Measurements from ENCODE around the gene WSB1. TPM values are rescaled to one million over a fixed set of nuclear protein-coding genes. Genes with fewer than 3 reads are reported as not detected.

WSB1 gene
- total and polyA plus RNA-seq, 4 donors = 26.6 to 86.2 (median 45.8) TPM

DNA sequence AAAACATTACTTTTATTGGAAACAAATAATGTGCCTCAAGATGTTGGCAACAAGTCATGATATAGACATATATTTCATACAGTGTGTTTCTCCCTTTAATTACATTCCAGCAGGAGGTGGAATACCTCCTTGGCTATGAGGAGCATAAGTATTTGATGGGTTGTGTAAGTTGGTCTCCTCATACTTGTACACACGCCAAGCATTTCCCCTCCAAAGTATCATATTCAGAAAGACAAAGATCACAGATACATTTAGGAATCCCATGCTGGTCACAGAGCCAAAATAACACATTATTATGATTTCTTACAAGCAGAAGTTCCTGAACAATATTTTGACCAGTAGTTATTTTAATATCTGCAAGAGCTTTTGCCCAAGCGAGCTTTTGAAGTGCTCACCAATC is 57.8 kb downstream of the WSB1 start:
- WGBS = 95% methylated on average over 2 of the region's 2 CpGs
- no peaks in the 10 kb centered on the region for H3K36me3 ChIP-seq (ENCODE audit: control insufficient read depth in 4 of 4, insufficient read depth in 3 of 4, low read depth in 1 of 4, low read length in 3 of 4)
- TF ChIP-seq HNF4G (IDR thresholded peaks at IDR 0.05) = no peak
- no peak for TF ChIP-seq SP1 (IDR thresholded peaks at IDR 0.05)
- TF ChIP-seq TAF1 (conservative IDR thresholded peaks at IDR 0.05) = no peak
- no peak for TF ChIP-seq REST (IDR thresholded peaks at IDR 0.05)
- no peak for TF ChIP-seq RXRA (IDR thresholded peaks at IDR 0.05)
- TF ChIP-seq JUND (IDR thresholded peaks at IDR 0.05) = no peak
- TF ChIP-seq, protein P1, sequence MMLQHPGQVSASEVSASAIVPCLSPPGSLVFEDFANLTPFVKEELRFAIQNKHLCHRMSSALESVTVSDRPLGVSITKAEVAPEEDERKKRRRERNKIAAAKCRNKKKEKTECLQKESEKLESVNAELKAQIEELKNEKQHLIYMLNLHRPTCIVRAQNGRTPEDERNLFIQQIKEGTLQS (IDR thresholded peaks at IDR 0.05) = no peak
- no peak for TF ChIP-seq CTCF (IDR thresholded peaks at IDR 0.05; ENCODE audit: low read depth, low read length, missing input control)
- TF ChIP-seq EGR1 (IDR thresholded peaks at IDR 0.05; ENCODE audit: low read depth in 2 of 2) = no peak
- TF ChIP-seq RAD21 (IDR thresholded peaks at IDR 0.05) = no peak
- TF ChIP-seq, protein P2, sequence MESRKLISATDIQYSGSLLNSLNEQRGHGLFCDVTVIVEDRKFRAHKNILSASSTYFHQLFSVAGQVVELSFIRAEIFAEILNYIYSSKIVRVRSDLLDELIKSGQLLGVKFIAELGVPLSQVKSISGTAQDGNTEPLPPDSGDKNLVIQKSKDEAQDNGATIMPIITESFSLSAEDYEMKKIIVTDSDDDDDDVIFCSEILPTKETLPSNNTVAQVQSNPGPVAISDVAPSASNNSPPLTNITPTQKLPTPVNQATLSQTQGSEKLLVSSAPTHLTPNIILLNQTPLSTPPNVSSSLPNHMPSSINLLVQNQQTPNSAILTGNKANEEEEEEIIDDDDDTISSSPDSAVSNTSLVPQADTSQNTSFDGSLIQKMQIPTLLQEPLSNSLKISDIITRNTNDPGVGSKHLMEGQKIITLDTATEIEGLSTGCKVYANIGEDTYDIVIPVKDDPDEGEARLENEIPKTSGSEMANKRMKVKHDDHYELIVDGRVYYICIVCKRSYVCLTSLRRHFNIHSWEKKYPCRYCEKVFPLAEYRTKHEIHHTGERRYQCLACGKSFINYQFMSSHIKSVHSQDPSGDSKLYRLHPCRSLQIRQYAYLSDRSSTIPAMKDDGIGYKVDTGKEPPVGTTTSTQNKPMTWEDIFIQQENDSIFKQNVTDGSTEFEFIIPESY (IDR thresholded peaks at IDR 0.05) = no peak
- TF ChIP-seq FOXA1 (IDR thresholded peaks at IDR 0.05) = no peak
- no peak for TF ChIP-seq HNF4A (conservative IDR thresholded peaks at IDR 0.05)
- no peak for TF ChIP-seq YY1 (IDR thresholded peaks at IDR 0.05)
- TF ChIP-seq FOXA2 (IDR thresholded peaks at IDR 0.05) = no peak
- H3K27me3 ChIP-seq (ENCODE audit: control insufficient read depth in 4 of 4, insufficient read depth in 4 of 4, low read length in 3 of 4) = no peaks in the 10 kb centered on the region
- H3K9me3 ChIP-seq (ENCODE audit: control insufficient read depth in 4 of 4, low read length in 3 of 4) = no peaks in the 10 kb centered on the region
- no peak for DNase-seq (ENCODE audit: low spot score)
- no peak overlapping the region for H3K4me3 ChIP-seq (ENCODE audit: low read depth in 1 of 3, low read length in 3 of 3)
- no peak overlapping the region for H3K27ac ChIP-seq (ENCODE audit: low read depth in 1 of 2, low read length in 2 of 2)
- H3K9ac ChIP-seq (ENCODE audit: low read depth in 1 of 2, low read length in 2 of 2) = no peak overlapping the region
- H3K4me1 ChIP-seq (ENCODE audit: control insufficient read depth in 4 of 4, insufficient read depth in 4 of 4, low read length in 3 of 4) = peaks cover 4 to 16% (median 6%) of the 10 kb centered on the region in 4 donors

- Histone ChIP-seq H3K9ac (ENCODE audit: low read depth in 1 of 2, low read length in 2 of 2) (peak overlapping the region in 1 of 2 donors; percentile 24), H3K9me3 (ENCODE audit: control insufficient read depth in 4 of 4, low read length in 3 of 4) (no peaks in the 10 kb centered on the region), H3K36me3 (ENCODE audit: control insufficient read depth in 4 of 4, insufficient read depth in 3 of 4, low read depth in 1 of 4, low read length in 3 of 4) (no peaks in the 10 kb centered on the region), H3K4me3 (ENCODE audit: low read depth in 1 of 3, low read length in 3 of 3) (peak overlapping the region; percentile 2 to 77 (median 57)), H3K27me3 (ENCODE audit: control insufficient read depth in 4 of 4, insufficient read depth in 4 of 4, low read length in 3 of 4) (no peaks in the 10 kb centered on the region), H3K27ac (ENCODE audit: low read depth in 1 of 2, low read length in 2 of 2) (peak overlapping the region; percentile 66 to 87), H3K4me1 (ENCODE audit: control insufficient read depth in 4 of 4, insufficient read depth in 4 of 4, low read length in 3 of 4) (peaks cover 4 to 16% (median 6%) of the 10 kb centered on the region in 4 donors)
- TF ChIP-seq, protein P2 (IDR thresholded peaks at IDR 0.05) = no peak
- TF ChIP-seq YY1 (IDR thresholded peaks at IDR 0.05) = no peak
- no peak for TF ChIP-seq SP1 (IDR thresholded peaks at IDR 0.05)
- no peak for TF ChIP-seq JUND (IDR thresholded peaks at IDR 0.05)
- TF ChIP-seq CTCF (IDR thresholded peaks at IDR 0.05; ENCODE audit: low read depth, low read length, missing input control) = no peak
- no peak for TF ChIP-seq NR2F2 (IDR thresholded peaks at IDR 0.05)
- WGBS = 66% methylated on average over 6 of the region's 6 CpGs
- no peak for DNase-seq (ENCODE audit: low spot score)
Measured at GRCh38 chr17:27352448-27353032, 58.6 kb downstream of the WSB1 start.

Measured in liver (tissue), 9 donors.